GM21786 (cell line): ENCODE measurements around the gene ALMS1.
"Not testable (repeated sequence)": the region's sequence is repeated elsewhere in the genome, so short reads cannot be mapped to it uniquely, and the experiment has no call there.

Experiments used
- ATAC-seq: cut with Tn5 transposase; IDR thresholded peaks from one replicate; pipeline ENCODE4 v1.9.1; 2021; ENCODE audit not compliant: unreplicated experiment

Gene ALMS1, protein sequence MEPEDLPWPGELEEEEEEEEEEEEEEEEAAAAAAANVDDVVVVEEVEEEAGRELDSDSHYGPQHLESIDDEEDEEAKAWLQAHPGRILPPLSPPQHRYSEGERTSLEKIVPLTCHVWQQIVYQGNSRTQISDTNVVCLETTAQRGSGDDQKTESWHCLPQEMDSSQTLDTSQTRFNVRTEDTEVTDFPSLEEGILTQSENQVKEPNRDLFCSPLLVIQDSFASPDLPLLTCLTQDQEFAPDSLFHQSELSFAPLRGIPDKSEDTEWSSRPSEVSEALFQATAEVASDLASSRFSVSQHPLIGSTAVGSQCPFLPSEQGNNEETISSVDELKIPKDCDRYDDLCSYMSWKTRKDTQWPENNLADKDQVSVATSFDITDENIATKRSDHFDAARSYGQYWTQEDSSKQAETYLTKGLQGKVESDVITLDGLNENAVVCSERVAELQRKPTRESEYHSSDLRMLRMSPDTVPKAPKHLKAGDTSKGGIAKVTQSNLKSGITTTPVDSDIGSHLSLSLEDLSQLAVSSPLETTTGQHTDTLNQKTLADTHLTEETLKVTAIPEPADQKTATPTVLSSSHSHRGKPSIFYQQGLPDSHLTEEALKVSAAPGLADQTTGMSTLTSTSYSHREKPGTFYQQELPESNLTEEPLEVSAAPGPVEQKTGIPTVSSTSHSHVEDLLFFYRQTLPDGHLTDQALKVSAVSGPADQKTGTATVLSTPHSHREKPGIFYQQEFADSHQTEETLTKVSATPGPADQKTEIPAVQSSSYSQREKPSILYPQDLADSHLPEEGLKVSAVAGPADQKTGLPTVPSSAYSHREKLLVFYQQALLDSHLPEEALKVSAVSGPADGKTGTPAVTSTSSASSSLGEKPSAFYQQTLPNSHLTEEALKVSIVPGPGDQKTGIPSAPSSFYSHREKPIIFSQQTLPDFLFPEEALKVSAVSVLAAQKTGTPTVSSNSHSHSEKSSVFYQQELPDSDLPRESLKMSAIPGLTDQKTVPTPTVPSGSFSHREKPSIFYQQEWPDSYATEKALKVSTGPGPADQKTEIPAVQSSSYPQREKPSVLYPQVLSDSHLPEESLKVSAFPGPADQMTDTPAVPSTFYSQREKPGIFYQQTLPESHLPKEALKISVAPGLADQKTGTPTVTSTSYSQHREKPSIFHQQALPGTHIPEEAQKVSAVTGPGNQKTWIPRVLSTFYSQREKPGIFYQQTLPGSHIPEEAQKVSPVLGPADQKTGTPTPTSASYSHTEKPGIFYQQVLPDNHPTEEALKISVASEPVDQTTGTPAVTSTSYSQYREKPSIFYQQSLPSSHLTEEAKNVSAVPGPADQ (N-terminal part only)

DNA sequence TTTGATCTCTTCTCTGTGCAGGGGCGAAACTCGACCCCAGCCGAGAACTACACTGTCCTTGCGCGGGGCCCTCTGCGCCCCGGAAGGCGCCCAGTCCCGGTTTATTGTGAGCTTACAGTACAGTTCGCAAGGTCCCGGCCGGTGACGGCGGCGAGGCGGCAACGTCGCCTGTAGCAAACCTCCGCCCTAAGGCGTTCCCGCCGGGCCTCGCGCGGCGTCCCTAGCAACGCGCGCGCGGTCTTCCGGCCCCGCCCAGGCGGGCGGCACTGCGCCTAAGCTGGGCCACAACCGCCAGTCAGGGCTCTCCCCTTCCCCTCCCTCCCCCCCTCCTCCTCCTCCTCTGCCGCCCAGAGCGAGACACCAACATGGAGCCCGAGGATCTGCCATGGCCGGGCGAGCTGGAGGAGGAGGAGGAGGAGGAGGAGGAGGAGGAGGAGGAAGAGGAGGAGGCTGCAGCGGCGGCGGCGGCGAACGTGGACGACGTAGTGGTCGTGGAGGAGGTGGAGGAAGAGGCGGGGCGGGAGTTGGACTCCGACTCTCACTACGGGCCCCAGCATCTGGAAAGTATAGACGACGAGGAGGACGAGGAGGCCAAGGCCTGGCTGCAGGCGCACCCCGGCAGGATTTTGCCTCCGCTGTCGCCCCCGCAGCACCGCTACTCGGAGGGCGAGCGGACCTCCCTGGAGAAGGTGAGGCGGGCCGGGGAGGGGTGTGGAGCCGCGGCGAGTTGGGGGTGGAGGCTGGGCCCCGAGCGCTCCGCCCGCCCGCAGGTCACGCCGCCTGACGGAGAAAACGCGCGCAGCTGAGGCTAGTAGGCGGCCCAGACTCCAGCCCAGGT is at the start of gene ALMS1:
ALMS1 (plus strand) TSS at position 333 of the 838 bp plus-strand sequence; CDS start at position 366, 33 bp downstream.
- ATAC-seq = peak; percentile 89

DNA sequence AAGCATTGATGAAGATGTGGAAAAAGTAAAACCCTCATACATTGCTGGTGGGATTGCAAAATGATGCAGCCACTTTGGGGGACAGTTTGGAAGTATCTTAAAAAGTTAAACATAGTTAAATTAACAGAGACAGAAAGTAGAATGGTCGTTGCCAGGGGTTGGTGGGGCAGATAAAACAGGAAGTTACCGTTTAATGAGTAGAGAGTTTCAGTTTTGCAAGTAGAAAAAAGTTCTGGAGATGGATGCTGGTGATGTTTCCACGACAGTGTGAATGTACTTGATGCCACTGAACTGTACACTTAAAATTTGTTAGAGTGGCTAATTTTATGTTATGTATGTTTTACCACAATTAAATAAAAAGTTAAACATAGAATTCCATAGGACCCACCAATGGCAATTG is 47.8 kb upstream of the ALMS1 start:
- no peak for ATAC-seq

DNA sequence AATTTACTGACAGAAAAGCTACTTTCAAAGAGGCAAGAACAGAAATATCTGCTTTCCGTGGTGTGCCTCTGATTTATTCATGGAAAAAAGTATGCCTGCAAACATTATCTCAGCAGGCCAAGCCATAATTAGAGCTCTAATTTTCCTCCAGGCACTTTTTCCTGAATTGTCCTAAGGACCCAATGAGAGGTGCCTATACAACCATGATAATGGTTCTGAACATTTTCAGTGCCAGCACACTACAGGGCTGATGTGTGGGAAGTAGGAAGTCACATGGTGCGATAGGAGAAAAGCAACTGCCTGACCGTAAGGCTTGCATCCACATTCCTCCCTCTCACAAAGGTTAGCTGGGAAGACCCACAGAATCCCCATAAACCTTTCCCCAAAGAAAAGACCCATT is 46.4 kb upstream of the ALMS1 start:
- no peak for ATAC-seq

DNA sequence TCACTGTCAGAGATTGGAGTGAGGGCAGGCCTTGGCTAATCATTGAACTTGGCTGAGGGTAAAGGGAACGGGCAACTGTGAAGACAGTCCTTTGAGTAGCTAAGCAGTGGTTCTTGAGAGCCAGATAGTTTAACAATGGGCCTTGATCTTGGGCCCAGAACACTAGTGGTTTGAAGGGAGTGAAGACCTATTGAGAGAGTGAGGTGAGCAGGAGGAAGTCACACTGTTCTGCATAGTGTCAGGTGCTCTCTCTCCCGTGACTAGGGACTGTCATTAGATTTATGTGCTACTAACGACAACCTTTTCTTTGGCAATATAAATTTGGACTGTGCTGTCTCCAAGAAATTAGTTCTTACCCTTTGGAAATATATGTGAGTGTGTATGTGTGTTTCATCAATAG is 44.6 kb upstream of the ALMS1 start:
- no peak for ATAC-seq

DNA sequence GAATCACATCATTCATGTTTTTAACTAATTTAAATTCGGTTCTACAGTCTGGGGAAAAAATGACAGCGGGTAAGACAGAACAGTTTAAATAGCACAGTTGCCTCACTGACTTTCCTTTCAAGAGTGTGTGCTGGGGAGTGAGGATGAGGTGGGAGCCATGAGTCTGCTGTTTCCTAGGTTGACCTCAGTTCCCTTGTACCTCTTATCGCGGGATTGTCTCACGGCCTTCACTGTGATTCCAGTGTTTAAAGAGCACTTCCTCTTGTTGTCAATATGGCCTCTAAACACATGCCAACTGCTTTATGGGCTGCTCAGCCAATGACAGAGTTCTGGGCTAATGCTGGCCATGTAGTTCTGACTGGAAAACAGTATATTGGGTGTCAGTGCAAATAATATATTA is 41.6 kb upstream of the ALMS1 start:
- no peak for ATAC-seq

DNA sequence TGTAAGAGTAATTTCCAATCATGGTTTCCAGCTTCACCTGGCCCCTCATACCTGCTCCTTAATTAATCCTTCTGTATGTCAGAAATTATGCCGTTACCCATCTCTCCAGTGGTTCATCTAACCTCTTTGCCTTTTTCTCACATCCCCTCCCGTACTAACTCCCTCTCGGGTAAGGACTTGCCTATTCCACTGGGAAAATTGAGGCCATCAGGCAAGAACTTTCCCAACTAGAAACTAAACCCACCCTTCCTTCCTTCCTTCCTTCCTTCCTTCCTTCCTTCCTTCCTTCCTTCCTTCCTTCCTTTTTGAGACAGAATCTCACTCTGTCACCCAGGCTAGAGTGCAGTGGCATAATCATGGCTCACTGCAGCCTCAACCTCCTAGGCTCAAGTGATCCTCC is 40.9 kb upstream of the ALMS1 start:
- not testable (repeated sequence) for ATAC-seq

DNA sequence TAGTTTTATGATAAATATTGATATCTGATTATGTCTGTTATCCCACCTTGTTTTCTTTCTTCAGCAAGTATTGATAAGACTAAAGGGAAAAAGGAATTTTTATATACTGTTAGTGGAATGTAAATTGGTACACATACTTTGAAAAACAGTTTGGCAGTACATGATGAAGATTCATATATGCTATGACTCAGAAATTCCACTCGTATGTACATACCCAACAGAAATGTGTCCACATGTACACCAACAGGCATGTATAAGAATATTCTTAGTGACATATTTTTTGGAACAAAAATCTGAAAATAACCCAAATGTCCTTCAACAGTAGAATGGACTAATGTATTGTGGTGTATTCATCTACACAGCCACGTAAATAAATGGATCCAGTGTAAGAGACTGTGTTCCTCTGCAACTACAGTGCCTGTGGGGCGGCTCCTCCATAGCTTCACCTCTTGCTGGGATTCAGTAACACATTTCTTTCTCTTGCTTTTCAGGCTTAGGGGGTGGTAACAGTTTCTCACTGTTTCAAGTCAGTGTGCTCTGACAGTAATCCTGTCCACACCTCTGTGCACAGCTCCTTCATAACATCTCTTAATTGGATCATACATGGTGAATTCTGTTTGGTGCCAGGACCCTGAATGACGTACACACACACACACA is 35.5 kb upstream of the ALMS1 start:
- ATAC-seq = no peak

DNA sequence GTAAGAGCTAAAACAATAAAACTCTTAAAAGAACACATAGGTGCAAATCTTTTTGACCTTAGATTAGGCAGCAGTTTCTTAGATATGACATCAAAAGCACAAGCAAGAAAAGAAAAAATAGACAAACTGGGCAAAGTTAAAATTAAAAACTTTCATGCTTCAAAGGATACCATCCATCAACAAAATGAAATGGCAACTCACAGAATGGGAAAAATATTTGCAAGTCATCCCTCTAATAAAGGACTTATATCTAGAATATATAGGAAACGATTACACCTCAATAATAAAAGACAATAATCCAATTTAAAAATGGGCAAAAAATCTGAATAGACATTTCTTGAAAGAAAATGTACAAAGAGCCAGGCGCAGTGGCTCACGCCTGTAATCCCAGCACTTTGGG is 29.5 kb upstream of the ALMS1 start:
- no peak for ATAC-seq

DNA sequence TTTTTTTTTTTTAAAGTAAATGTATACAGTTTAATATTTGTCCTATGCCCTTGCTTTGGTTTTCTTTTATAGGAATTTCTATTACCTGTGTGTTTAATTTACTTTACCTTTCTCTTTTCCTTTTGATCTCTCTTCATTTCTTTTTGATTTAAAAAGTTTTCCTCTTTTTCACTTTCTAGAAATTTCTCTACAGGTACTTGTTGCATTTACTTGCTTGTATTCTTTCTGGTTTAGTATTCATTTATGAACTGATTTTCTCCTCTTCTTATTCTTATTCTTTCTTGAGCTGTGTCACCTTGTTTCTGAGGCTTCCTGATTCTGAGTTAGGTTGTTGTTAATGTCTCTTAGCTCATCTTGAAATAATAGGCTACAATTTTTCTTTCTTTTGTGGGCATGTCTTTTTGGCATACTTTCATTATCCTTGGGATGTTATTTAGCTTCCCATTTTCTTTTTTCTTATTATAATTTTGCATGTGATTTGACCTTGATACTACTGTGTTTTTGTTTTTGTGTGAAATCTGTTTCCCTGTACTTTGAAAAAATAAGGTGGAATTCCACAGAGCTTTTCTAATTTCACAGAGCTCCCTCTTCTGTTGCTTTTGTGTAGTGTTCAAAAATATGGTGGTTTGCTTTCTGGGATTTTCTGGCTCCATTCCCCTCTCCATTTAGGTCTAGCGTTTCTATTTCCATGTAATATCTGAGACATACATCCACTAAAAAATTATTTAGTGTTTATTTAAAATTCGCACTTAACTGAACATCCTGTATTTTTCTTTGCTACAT is 25.5 kb upstream of the ALMS1 start:
- ATAC-seq = no peak

DNA sequence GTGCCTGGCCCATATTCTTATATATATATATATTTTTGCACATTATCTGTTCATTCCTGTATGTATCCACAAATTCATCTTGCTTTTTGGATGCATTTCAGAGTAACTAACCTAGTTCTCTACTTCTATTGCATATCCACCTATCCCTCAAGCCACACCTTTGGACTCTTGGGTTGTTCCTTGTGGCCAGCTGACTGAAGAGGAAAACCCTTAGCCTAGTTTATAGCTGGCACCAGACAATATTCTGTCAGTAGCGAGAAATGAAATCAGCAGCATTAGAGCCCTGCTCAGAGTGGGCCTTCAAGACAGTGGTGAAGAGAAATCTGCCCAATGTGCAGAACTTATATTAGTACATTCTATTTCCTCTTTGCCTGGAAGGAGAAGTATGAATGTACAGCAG is 19.6 kb upstream of the ALMS1 start:
- ATAC-seq = no peak

DNA sequence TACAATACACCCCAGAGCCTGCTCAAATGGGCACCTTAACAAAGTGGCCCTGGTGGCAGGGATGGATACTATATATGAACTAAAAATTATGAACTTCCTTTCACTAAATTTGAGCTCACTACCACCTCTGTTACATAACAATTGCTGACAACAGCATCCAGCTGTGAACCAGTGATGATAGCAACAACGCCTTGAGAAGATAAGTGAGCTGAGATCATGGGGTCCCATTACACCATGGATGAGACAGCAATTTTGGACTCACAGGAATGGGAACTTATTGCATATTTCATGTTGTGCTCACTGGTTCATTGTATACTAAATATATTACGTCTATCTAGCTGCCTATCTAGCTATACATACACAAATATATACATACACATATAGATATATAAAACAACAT is 16.9 kb upstream of the ALMS1 start:
- ATAC-seq = no peak

DNA sequence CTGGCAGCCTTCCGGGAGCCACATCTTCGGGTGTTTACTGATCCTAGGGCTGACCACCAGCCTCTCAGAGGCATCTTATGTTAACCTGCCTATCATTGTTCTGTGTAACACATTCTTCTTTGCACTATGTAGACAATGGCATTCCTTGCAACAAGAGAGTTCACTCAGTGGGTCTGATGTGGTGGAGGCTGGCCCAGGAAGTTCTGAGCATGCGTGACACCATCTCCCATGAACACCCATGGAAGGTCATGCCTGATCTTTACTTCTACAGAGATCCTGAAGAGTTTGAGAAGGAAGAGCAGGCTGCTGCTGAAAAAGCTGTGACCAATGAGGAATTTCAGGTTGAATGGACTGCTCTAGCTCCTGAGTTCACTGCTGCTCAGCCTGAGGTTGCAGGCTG is 15.3 kb upstream of the ALMS1 start:
- ATAC-seq = no peak

DNA sequence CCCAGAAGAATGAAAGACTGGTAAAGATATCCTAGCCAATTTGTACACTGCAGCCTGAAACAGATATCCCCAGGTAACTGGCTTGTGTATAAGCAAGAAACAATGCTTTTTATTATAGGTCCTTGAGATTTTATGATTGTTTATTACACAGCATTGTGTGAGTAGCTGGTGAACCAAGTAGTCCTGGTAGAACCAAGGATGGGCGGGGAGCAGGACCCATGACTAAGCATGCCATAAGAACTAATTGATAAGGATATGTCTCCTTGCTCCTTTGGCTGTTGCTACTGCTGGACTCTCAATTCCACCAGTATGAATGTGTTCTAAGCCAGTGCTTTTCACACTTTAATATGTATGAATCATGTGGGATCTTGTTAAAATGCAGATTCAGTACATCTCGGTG is 12.3 kb upstream of the ALMS1 start:
- ATAC-seq = no peak

DNA sequence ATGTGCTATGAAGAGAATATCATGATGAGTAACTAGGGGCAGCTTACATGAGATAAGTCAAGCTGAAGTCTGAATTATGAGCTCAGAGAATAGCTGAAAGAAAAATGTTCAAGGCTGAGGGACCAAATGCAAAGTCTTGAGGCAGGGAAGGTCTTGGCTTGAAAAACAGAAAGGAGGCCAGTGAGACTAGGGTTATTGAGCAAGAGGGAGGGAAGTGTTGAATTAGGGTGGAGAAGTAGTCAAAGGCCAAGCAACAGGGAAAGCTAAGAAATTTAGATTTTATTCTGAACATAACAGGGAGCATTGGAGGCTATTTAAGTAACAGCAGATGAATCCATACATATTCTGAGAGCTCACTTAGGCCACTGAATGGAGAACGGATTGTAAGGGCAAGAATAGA is 11.4 kb upstream of the ALMS1 start:
- ATAC-seq = no peak

DNA sequence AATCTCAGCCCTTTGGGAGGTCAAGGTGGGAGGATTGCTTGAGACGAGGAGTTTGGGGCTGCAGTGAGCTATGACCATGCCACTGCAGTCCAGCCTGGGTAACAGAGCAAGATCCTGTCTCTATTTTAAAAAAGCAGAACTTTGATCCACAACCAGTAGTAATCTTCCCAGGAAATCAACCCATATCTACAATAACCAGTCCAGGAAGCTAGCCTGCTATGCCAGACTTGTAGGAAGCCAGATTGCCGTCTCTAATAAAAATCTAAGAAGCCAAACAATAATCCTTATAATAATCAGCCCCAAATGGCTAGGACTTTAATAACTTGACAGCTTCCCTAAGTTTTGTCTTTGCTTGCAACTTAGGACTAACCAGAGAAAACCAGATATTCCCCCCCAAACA is 9.0 kb upstream of the ALMS1 start:
- ATAC-seq = no peak

DNA sequence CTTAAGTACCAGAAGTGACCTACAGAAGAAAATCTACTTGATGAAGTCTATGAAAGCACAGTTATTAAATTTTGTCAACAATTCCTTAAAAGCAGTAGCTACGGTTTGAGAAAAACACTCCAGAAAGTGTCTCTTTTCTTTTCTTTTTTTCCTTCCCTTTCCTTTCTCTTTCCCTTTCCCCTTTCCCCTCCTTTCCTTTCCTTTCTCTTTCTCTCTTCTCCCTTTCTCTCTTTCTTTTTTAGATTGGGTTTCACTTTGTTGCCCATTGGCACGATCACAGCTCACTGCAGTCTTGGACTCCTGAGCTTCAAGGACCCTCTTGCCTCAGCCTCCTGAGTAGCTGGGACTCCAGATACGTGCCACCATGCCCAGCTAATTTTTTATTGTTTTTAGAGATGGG is 2.6 kb upstream of the ALMS1 start:
- no peak for ATAC-seq

DNA sequence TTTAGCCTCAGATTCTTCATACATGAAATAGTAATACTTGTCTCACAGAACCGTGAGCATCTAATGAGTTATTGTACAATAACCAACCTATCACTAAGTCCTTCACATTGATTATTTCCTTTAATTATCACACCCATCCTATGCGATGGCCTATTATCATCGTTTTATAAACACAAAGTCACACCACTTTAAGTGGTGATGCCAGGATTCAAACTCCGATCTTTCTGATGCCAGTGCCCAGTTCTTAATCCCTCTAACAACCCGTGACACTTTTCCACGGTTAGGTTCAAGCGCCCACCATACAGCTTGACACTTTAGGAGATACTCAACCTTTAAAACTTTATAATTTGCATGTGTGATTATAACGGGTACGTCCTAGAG is 523 bp upstream of the ALMS1 start:
- no peak for ATAC-seq

DNA sequence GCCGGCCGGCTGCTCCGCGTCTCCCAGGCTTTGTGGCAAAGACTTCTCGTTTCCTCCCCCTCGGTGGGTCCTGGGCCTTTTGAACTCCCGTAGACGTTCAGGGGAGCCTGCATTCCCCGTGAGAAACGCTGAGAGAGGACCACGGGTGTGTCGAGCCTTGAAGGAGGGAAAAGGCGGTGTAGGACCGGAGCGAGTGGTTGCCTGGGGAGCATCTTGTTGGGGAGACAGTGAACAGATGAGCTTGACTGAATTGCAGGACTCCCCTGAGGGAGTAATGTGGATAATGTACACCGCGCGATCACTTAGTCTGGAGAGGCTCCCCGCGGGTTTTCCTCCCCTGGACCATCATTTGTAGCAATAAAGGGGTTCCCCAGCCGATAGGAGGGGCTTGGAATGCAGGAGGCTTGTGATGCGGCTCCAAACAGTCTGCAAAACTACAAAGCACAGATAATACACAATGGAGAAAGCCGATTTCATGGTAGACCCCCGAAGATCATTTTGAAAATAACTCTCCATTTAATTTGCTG is 769 bp downstream of the ALMS1 start:
- ATAC-seq = peak; percentile 7
